ENCODE data around the gene MPPED2. TPM values are rescaled to one million over a fixed set of nuclear protein-coding genes. Genes with fewer than 3 reads are reported as not detected.

Gene MPPED2
- total and polyA plus RNA-seq, 8 donors = 2.0 to 5.0 (median 3.8) TPM

DNA sequence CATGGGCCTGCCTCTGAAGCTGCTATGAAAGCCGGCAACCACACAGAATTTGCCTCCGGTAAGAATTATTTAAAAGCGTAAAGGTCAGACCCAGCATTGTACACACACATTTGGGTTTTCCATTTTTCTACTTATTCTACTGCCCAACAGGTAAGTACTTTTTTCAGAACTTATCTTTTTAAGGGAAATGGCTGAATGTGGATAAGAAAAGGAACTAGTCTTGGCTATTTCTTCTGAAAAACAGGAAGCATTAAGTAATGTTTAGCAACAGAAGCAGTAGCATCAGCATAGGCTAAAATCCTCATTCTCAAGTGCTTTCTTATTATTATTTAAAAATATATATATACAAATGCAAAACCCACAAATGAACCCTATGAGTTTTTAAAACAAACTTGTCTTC, 103.1 kb downstream of the MPPED2 start:
- DNase-seq (no peak), FAIRE-seq (no peak), ATAC-seq (no peak)
- Histone ChIP-seq H3K36me3 (no peaks in the 10 kb centered on the region), H3K27me3 (no peaks in the 10 kb centered on the region), H3K4me1 (peaks cover 0 to 4% (median 3%) of the 10 kb centered on the region in 3 donors), H3K27ac (no peak overlapping the region), H3K4me3 (no peak overlapping the region), H3K9me3 (no peaks in the 10 kb centered on the region)
- intact Hi-C loops (cut with DNase I) = no loop called here
- TF ChIP-seq, protein P1, sequence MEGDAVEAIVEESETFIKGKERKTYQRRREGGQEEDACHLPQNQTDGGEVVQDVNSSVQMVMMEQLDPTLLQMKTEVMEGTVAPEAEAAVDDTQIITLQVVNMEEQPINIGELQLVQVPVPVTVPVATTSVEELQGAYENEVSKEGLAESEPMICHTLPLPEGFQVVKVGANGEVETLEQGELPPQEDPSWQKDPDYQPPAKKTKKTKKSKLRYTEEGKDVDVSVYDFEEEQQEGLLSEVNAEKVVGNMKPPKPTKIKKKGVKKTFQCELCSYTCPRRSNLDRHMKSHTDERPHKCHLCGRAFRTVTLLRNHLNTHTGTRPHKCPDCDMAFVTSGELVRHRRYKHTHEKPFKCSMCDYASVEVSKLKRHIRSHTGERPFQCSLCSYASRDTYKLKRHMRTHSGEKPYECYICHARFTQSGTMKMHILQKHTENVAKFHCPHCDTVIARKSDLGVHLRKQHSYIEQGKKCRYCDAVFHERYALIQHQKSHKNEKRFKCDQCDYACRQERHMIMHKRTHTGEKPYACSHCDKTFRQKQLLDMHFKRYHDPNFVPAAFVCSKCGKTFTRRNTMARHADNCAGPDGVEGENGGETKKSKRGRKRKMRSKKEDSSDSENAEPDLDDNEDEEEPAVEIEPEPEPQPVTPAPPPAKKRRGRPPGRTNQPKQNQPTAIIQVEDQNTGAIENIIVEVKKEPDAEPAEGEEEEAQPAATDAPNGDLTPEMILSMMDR (IDR thresholded peaks at IDR 0.05) = no peak
- 26 to 45% methylated on average over 3 of the region's 3 CpGs for WGBS, 2 donors

DNA sequence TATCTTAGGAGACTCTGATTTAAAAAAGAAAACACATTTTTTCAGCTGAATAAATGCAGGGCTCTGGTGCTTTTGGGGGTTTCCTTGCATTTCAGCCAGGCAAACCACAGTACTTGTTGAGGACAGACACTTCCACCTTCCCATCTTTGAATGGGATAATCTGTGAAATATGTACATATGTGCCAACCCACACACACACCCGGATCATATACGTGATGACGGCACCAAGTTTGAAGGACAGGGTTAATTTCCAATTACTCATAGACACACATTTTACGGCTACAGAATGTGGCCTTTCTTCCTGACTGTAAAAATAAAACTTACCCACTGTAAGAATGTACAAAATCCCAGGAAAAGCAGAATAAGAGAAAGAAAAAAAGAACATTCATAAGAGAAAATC, 104.4 kb downstream of the MPPED2 start:
- Histone ChIP-seq H3K4me1 (no peaks in the 10 kb centered on the region), H3K4me3 (no peak overlapping the region), H3K36me3 (no peaks in the 10 kb centered on the region), H3K9me3 (no peaks in the 10 kb centered on the region), H3K27me3 (no peaks in the 10 kb centered on the region), H3K27ac (no peak overlapping the region)
- 68 to 70% methylated on average over 4 of the region's 4 CpGs for WGBS, 2 donors
- no peak for ATAC-seq
- DNase-seq = no peak
- intact Hi-C loops (cut with DNase I) = no loop called here
- no peak for FAIRE-seq
- TF ChIP-seq, protein P1 (IDR thresholded peaks at IDR 0.05) = no peak

DNA sequence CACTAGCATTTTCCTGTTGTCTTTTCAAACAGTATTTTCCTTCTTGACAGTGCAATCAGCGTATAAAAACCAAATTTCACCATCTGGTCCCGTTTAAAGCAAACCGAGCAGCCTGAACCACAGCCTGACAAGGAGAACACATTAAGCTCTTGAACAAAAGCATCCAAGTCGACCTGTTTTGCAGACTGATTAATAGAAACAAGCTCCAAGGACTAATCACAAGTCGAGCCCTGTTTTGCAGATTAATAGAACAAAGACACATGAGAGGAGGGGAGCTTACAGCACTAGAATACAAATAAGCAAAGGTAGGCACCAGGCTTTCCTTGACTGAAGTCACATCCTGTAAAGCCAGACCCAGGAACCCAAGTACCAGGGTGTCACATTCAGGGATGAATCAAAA, 104.8 kb downstream of the MPPED2 start:
- Histone ChIP-seq H3K27ac (no peak overlapping the region), H3K27me3 (no peaks in the 10 kb centered on the region), H3K36me3 (no peaks in the 10 kb centered on the region), H3K4me1 (no peaks in the 10 kb centered on the region), H3K4me3 (no peak overlapping the region), H3K9me3 (no peaks in the 10 kb centered on the region)
- TF ChIP-seq, protein P1 (IDR thresholded peaks at IDR 0.05) = no peak
- intact Hi-C loops (cut with DNase I) = no loop called here
- DNase-seq (no peak), FAIRE-seq (no peak), ATAC-seq (no peak)
- WGBS, 2 donors = 36 to 41% methylated on average over 5 of the region's 5 CpGs

DNA sequence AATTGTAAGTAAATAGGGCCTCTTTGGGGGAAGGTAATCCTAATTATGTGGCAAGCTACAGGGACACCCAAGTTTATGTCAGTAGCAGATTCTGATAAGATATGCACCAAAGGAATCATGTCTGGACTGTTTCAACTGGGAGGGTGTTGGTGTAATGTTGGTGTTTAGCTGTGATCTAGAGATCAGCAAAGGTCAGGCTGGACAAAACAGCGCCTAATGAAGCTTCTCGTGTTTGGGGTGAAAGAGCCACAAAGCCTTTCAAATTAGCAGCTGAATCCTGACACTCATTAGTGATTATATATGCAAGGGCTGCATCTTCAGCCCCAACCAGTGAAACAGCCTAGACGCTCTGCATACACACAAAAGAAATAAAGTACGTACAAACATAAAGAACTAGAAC, 106.3 kb downstream of the MPPED2 start:
- Histone ChIP-seq H3K9me3 (no peaks in the 10 kb centered on the region), H3K27ac (no peak overlapping the region), H3K4me1 (no peaks in the 10 kb centered on the region), H3K27me3 (no peaks in the 10 kb centered on the region), H3K36me3 (no peaks in the 10 kb centered on the region), H3K4me3 (no peak overlapping the region)
- TF ChIP-seq, protein P1 (IDR thresholded peaks at IDR 0.05) = no peak
- DNase-seq (no peak), FAIRE-seq (no peak), ATAC-seq (no peak)
- WGBS, 2 donors = 70 to 74% methylated on average over 4 of the region's 4 CpGs
- intact Hi-C loops (cut with DNase I) = no loop called here

DNA sequence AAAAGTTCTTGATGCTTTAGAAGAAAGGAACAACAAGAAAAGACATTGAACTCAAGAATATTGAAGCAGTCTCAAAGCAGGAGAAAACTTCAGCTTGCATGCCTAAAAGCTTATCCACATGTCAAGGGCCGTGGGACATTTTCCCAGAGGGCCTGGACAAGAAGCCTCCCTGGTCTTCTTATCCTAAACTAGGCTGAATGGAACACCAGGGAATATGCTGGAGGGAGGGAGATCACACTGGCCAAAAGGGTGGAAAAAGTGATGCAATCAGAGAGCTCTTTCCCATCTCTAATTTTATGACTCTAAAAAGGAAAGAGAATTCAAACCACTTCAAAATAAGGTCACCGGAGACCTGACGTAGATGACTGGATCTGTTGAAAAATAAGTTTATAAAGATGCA, 107.2 kb downstream of the MPPED2 start:
- FAIRE-seq = no peak
- intact Hi-C loops (cut with DNase I) = no loop called here
- TF ChIP-seq, protein P1 (IDR thresholded peaks at IDR 0.05) = no peak

More for the DNA sequence above, 107.2 kb downstream of the MPPED2 start:
- no peak overlapping the region for H3K27ac ChIP-seq
- 62 to 76% methylated on average over 3 of the region's 3 CpGs for WGBS, 2 donors
- H3K9me3 ChIP-seq = no peaks in the 10 kb centered on the region
- ATAC-seq (peak in 2 of 4 donors; percentile 43 to 51), DNase-seq (no peak)
- no peaks in the 10 kb centered on the region for H3K36me3 ChIP-seq
- no peaks in the 10 kb centered on the region for H3K27me3 ChIP-seq
- no peaks in the 10 kb centered on the region for H3K4me1 ChIP-seq
- H3K4me3 ChIP-seq = no peak overlapping the region

Data from pancreas (tissue), 10 donors.